A673 (cell line): ENCODE data around the gene GNG12.

Source experiments
- CTCF ChIP-seq: fragments of 300-800, 200-600 bp; sonication (generic); conservative IDR thresholded peaks from 2 replicates; pipeline ENCODE4 v1.5.1; 2017; ENCODE audit warnings: low read depth, mild to moderate bottlenecking, antibody characterized with exemption, low read length, moderate library complexity, mixed read lengths
- EZH2 ChIP-seq: fragments of 200-600 bp; sonication (generic); IDR thresholded peaks from 2 replicates; pipeline ENCODE4 v1.6.1; 2017; ENCODE audit warnings: borderline replicate concordance, low read depth, mild to moderate bottlenecking, mixed read lengths, antibody characterized with exemption, low read length; ENCODE audit not compliant: poor library complexity, severe bottlenecking

GRCh38 chr1:67690018-67690363 lies 143.3 kb downstream of the GNG12 start:
- no peak for TF ChIP-seq EZH2
- no peak for TF ChIP-seq CTCF
